ENCODE measurements around the gene PTPRK. TPM values are rescaled to one million over a fixed set of nuclear protein-coding genes. Genes with fewer than 3 reads are reported as not detected.

The PTPRK gene
- polyA plus RNA-seq, 1 donor (not counting 4 experiments of a cell fraction or from before 2014, with no cell fraction given): 52.7 TPM

DNA sequence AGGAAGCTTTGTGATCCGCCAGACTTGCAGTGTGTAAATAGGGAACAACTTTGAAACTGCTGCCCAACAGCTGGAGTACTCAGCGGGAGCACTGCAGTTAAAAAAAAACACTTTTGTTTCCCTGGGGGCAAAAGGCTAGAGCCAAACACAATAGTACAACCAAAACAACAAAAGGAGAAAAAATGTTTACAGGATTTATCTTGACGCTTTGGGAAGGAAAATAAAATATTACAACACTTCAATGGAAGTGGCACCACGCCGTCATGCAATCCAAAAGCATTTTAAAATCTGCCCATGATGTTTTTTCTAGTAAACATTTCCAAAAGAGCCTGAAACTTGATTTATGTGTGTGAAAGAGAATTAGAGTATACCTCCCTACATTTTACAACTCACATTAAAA lies 26.0 kb downstream of the PTPRK start:
- Histone ChIP-seq H4K20me1 (ENCODE audit: control insufficient read depth, extremely low read depth, insufficient read depth, low read length) (no peaks in the 10 kb centered on the region), H3K4me3 (ENCODE audit: control insufficient read depth in 2 of 3, extremely low read depth in 1 of 3, insufficient read depth in 2 of 3, low read depth in 1 of 3, low read length in 3 of 3) (no peak overlapping the region), H3K9me3 (ENCODE audit: control insufficient read depth, low read depth, low read length) (no peaks in the 10 kb centered on the region), H3K9ac (ENCODE audit: control insufficient read depth, extremely low read depth, insufficient read depth, low read length) (no peak overlapping the region), H3K4me1 (ENCODE audit: control insufficient read depth, extremely low read depth, insufficient read depth, low read length) (peaks cover 21% of the 10 kb centered on the region), H3K36me3 (ENCODE audit: control insufficient read depth in 2 of 2, extremely low read depth in 1 of 2, insufficient read depth in 2 of 2, low read length in 2 of 2) (peaks cover 0 to 10% of the 10 kb centered on the region in 2 experiments), H3K79me2 (ENCODE audit: control insufficient read depth, insufficient read depth, low read length) (peaks cover 90% of the 10 kb centered on the region), H3K4me2 (ENCODE audit: control insufficient read depth, extremely low read depth, insufficient read depth, low read depth, low read length) (no peak overlapping the region), H2AFZ (ENCODE audit: control insufficient read depth, low read length) (no peak overlapping the region), H3K27me3 (ENCODE audit: control insufficient read depth, extremely low read depth, insufficient read depth, low read length) (no peaks in the 10 kb centered on the region), H3K27ac (ENCODE audit: control insufficient read depth, insufficient read depth, low read length) (no peak overlapping the region), H3K9me1 (ENCODE audit: control insufficient read depth, extremely low read depth, insufficient read depth, low read length) (no peaks in the 10 kb centered on the region)
- no peak for DNase-seq (ENCODE audit: low read depth, low spot score)
- no peak for TF ChIP-seq CTCF (optimal IDR thresholded peaks at IDR 0.05 in 1 of 3, IDR thresholded peaks at IDR 0.05 in 1 of 3, conservative IDR thresholded peaks at IDR 0.05 in 1 of 3; ENCODE audit: extremely low read depth in 1 of 3, insufficient read depth in 2 of 3, low read length in 3 of 3)
- no peak for TF ChIP-seq EZH2 (IDR thresholded peaks at IDR 0.05; ENCODE audit: low read length)
- no peak for FAIRE-seq
- dilution Hi-C loops (cut with MboI; ENCODE audit: extremely low pct_ligation_motif_present, low sequenced_read_pairs): no loop called here

DNA sequence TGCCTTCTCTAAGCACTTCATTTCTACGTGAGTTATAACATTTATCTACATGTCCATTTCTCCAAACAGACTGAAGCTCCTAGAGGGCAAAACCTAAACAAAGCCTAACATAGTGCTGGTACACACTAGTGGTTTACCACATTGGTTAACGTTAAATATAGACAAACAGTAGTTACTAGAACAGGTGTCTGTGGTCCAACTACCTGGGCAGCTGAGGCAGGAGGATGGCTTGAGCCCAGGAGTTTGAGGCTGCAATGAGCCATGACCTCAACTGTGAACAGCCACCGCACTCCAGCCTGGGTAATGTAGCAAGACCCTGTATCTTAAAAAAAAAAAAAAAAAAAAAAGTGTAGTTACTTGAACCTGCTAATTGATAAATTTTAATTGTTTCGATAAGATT lies 26.5 kb downstream of the PTPRK start:
- FAIRE-seq: no peak
- Histone ChIP-seq H3K4me3 (ENCODE audit: control insufficient read depth in 2 of 3, extremely low read depth in 1 of 3, insufficient read depth in 2 of 3, low read depth in 1 of 3, low read length in 3 of 3) (no peak overlapping the region), H3K9me3 (ENCODE audit: control insufficient read depth, low read depth, low read length) (no peaks in the 10 kb centered on the region), H3K9ac (ENCODE audit: control insufficient read depth, extremely low read depth, insufficient read depth, low read length) (no peak overlapping the region), H3K9me1 (ENCODE audit: control insufficient read depth, extremely low read depth, insufficient read depth, low read length) (no peaks in the 10 kb centered on the region), H3K4me2 (ENCODE audit: control insufficient read depth, extremely low read depth, insufficient read depth, low read depth, low read length) (no peak overlapping the region), H4K20me1 (ENCODE audit: control insufficient read depth, extremely low read depth, insufficient read depth, low read length) (no peaks in the 10 kb centered on the region), H3K27me3 (ENCODE audit: control insufficient read depth, extremely low read depth, insufficient read depth, low read length) (no peaks in the 10 kb centered on the region), H2AFZ (ENCODE audit: control insufficient read depth, low read length) (no peak overlapping the region), H3K36me3 (ENCODE audit: control insufficient read depth in 2 of 2, extremely low read depth in 1 of 2, insufficient read depth in 2 of 2, low read length in 2 of 2) (peaks cover 1 to 10% of the 10 kb centered on the region in 2 experiments), H3K79me2 (ENCODE audit: control insufficient read depth, insufficient read depth, low read length) (peaks cover 88% of the 10 kb centered on the region), H3K4me1 (ENCODE audit: control insufficient read depth, extremely low read depth, insufficient read depth, low read length) (peaks cover 20% of the 10 kb centered on the region), H3K27ac (ENCODE audit: control insufficient read depth, insufficient read depth, low read length) (no peak overlapping the region)
- DNase-seq (ENCODE audit: low read depth, low spot score): no peak
- dilution Hi-C loops (cut with MboI; ENCODE audit: extremely low pct_ligation_motif_present, low sequenced_read_pairs): no loop called here
- TF ChIP-seq CTCF (optimal IDR thresholded peaks at IDR 0.05 in 1 of 3, IDR thresholded peaks at IDR 0.05 in 1 of 3, conservative IDR thresholded peaks at IDR 0.05 in 1 of 3; ENCODE audit: extremely low read depth in 1 of 3, insufficient read depth in 2 of 3, low read length in 3 of 3) (no peak), EZH2 (IDR thresholded peaks at IDR 0.05; ENCODE audit: low read length) (no peak)

Data from keratinocyte (primary cell).